ENCODE data around the gene PTPRN2. TPM values are rescaled to one million over a fixed set of nuclear protein-coding genes. Genes with fewer than 3 reads are reported as not detected.

Gene PTPRN2
- total and polyA plus RNA-seq, 2 of the 13 experiments (the other 11 are each of a cell fraction or from before 2014, with no cell fraction given) = 2.5 to 24.2 TPM

GRCh38 chr7:158411232-158411950 lies 176.2 kb downstream of the PTPRN2 start (continued):
- TF ChIP-seq ZNF614 (CRISPR knock-in tag; IDR thresholded peaks at IDR 0.05; ENCODE audit: borderline replicate concordance) (no peak), CSRNP1 (CRISPR knock-in tag; IDR thresholded peaks at IDR 0.05) (no peak), HOXA9 (CRISPR knock-in tag; IDR thresholded peaks at IDR 0.05; ENCODE audit: borderline replicate concordance) (no peak), ZNF496 (CRISPR knock-in tag; IDR thresholded peaks at IDR 0.05; ENCODE audit: insufficient replicate concordance) (no peak)

- intact Hi-C loops (cut with micrococcal nuclease; ENCODE audit: unreplicated experiment) (no loop called here), in situ Hi-C loops (cut with HindIII; ENCODE audit: extremely low pct_ligation_motif_present, low pct_unique_long_range_greater_than_20kb) (no loop called here)
- ATAC-seq = peak; percentile 37; the same call in 2 of the 3 replicates
- no peak overlapping the region for H3K9ac ChIP-seq (ENCODE audit: insufficient read depth, low read depth, low read length)
- H3K4me3 ChIP-seq (replicated peaks in 1 of 3; ENCODE audit: insufficient read depth in 1 of 3, low read depth in 2 of 3, low read length in 3 of 3) = no peak overlapping the region
- no peaks in the 10 kb centered on the region; a peak in 1 of 5 replicates for H3K36me3 ChIP-seq (replicated peaks in 1 of 2; ENCODE audit: control insufficient read depth in 1 of 2, insufficient read depth in 2 of 2, low read length in 2 of 2)
- ChIA-PET CTCF (ENCODE audit: low intra/inter-chr PET ratio, low total read pairs) (no interaction called here), POLR2A (no interaction called here)
- H4K20me1 ChIP-seq (ENCODE audit: insufficient read depth, low read length) = peaks cover 75% of the 10 kb centered on the region
- no peak overlapping the region for H3K4me2 ChIP-seq (ENCODE audit: low read depth, low read length)
- DNase-seq (ENCODE audit: low spot score) = no peak
- FAIRE-seq = no peak
- H2AFZ ChIP-seq (ENCODE audit: low read length) = no peak overlapping the region
- no peak overlapping the region for H3K27ac ChIP-seq (ENCODE audit: extremely low read length, insufficient read depth, low read length)
- no TSS peak for BruUV-seq (replicated peaks)
- 0 out of 5 replicates have a peak, but pooled peaks cover 0 to 1% of the 10 kb centered on the region in 2 experiments for H3K27me3 ChIP-seq (ENCODE audit: control insufficient read depth in 1 of 2, insufficient read depth in 2 of 2, low read length in 2 of 2)
- no peaks in the 10 kb centered on the region for H3K79me2 ChIP-seq (ENCODE audit: insufficient read depth, low read length)
- no peaks in the 10 kb centered on the region for H3K9me3 ChIP-seq (ENCODE audit: low read length)
- H3K4me1 ChIP-seq (ENCODE audit: insufficient read depth, low read length) = no peaks in the 10 kb centered on the region
- 76% methylated on average over 12 of the region's 12 CpGs for WGBS (ENCODE audit: low lambda C conversion rate)
- TF ChIP-seq ZFP41 (CRISPR knock-in tag; IDR thresholded peaks at IDR 0.05; ENCODE audit: borderline replicate concordance) = no peak
- no peak for TF ChIP-seq ZFP90 (CRISPR knock-in tag; IDR thresholded peaks at IDR 0.05; ENCODE audit: borderline replicate concordance)
- TF ChIP-seq ZNF207 (IDR thresholded peaks at IDR 0.05; ENCODE audit: borderline replicate concordance) = no peak
- TF ChIP-seq DBP (CRISPR knock-in tag; IDR thresholded peaks at IDR 0.05; ENCODE audit: not compliant biosample characterization) = no peak
- TF ChIP-seq FOXC1 (CRISPR knock-in tag; IDR thresholded peaks at IDR 0.05; ENCODE audit: borderline replicate concordance) = no peak
- no peak for TF ChIP-seq ZNF235 (CRISPR knock-in tag; IDR thresholded peaks at IDR 0.05; ENCODE audit: borderline replicate concordance)
- TF ChIP-seq ZBTB39 (CRISPR knock-in tag; IDR thresholded peaks at IDR 0.05) = no peak
- no peak for TF ChIP-seq DMTF1 (CRISPR knock-in tag; IDR thresholded peaks at IDR 0.05)
- TF ChIP-seq NFYC (CRISPR knock-in tag; IDR thresholded peaks at IDR 0.05) = no peak
- TF ChIP-seq RFXANK (CRISPR knock-in tag; IDR thresholded peaks at IDR 0.05) = no peak
- TF ChIP-seq AGO1 (IDR thresholded peaks at IDR 0.05; ENCODE audit: low read depth, low read length, poor library complexity, severe bottlenecking) = no peak
These were observed 176.9 kb downstream of the PTPRN2 start for GRCh38 chr7:158410720-158411119.
